Measurements from ENCODE around the gene FAM229A.
"Not testable (repeated sequence)": the region's sequence is repeated elsewhere in the genome, so short reads cannot be mapped to it uniquely, and the experiment has no call there.

Gene FAM229A

DNA sequence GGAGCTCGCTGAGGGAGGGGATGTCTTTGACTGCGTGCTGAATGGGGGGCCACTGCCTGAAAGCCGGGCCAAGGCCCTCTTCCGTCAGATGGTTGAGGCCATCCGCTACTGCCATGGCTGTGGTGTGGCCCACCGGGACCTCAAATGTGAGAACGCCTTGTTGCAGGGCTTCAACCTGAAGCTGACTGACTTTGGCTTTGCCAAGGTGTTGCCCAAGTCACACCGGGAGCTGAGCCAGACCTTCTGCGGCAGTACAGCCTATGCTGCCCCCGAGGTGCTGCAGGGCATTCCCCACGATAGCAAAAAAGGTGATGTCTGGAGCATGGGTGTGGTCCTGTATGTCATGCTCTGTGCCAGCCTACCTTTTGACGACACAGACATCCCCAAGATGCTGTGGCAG is 1.4 kb upstream of the FAM229A start:
- in situ Hi-C loops (cut with HindIII; ENCODE audit: low sequenced_read_pairs) = no loop called here
- DNase-seq (ENCODE audit: low read depth, low spot score) = no peak
- TF ChIP-seq, protein P1, sequence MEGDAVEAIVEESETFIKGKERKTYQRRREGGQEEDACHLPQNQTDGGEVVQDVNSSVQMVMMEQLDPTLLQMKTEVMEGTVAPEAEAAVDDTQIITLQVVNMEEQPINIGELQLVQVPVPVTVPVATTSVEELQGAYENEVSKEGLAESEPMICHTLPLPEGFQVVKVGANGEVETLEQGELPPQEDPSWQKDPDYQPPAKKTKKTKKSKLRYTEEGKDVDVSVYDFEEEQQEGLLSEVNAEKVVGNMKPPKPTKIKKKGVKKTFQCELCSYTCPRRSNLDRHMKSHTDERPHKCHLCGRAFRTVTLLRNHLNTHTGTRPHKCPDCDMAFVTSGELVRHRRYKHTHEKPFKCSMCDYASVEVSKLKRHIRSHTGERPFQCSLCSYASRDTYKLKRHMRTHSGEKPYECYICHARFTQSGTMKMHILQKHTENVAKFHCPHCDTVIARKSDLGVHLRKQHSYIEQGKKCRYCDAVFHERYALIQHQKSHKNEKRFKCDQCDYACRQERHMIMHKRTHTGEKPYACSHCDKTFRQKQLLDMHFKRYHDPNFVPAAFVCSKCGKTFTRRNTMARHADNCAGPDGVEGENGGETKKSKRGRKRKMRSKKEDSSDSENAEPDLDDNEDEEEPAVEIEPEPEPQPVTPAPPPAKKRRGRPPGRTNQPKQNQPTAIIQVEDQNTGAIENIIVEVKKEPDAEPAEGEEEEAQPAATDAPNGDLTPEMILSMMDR (IDR thresholded peaks at IDR 0.05; ENCODE audit: low read depth, low read length) = no peak
- H3K4me3 ChIP-seq (ENCODE audit: low read depth, low read length) = no peak overlapping the region

- DNase-seq (ENCODE audit: low read depth, low spot score) = no peak
- TF ChIP-seq, protein P1 (IDR thresholded peaks at IDR 0.05; ENCODE audit: low read depth, low read length) = peak; percentile 43
- H3K4me3 ChIP-seq (ENCODE audit: low read depth, low read length) = peak overlapping the region; percentile 27
- in situ Hi-C loops (cut with HindIII; ENCODE audit: low sequenced_read_pairs) = no loop called here
These were observed 411 bp downstream of the FAM229A start for GRCh38 chr1:32361674-32362473.

- in situ Hi-C loops (cut with HindIII; ENCODE audit: low sequenced_read_pairs) = no loop called here
- TF ChIP-seq, protein P1 (IDR thresholded peaks at IDR 0.05; ENCODE audit: low read depth, low read length) = no peak
- no peak overlapping the region for H3K4me3 ChIP-seq (ENCODE audit: low read depth, low read length)
- no peak for DNase-seq (ENCODE audit: low read depth, low spot score)
These were observed 994 bp downstream of the FAM229A start for GRCh38 chr1:32361308-32361673.

GRCh38 chr1:32358435-32358834 is 3.9 kb downstream of the FAM229A start:
- TF ChIP-seq, protein P1 (IDR thresholded peaks at IDR 0.05; ENCODE audit: low read depth, low read length) = no peak
- no peak for DNase-seq (ENCODE audit: low read depth, low spot score)
- in situ Hi-C loops (cut with HindIII; ENCODE audit: low sequenced_read_pairs) = no loop called here
- H3K4me3 ChIP-seq (ENCODE audit: low read depth, low read length) = no peak overlapping the region

GRCh38 chr1:32357614-32358013 is 4.7 kb downstream of the FAM229A start:
- H3K4me3 ChIP-seq (ENCODE audit: low read depth, low read length) = no peak overlapping the region
- DNase-seq (ENCODE audit: low read depth, low spot score) = no peak
- TF ChIP-seq, protein P1 (IDR thresholded peaks at IDR 0.05; ENCODE audit: low read depth, low read length) = no peak
- in situ Hi-C loops (cut with HindIII; ENCODE audit: low sequenced_read_pairs) = no loop called here

GRCh38 chr1:32356478-32356877 is 5.8 kb downstream of the FAM229A start:
- in situ Hi-C loops (cut with HindIII; ENCODE audit: low sequenced_read_pairs) = no loop called here
- no peak for DNase-seq (ENCODE audit: low read depth, low spot score)
- H3K4me3 ChIP-seq (ENCODE audit: low read depth, low read length) = no peak overlapping the region
- TF ChIP-seq, protein P1 (IDR thresholded peaks at IDR 0.05; ENCODE audit: low read depth, low read length) = no peak

DNA sequence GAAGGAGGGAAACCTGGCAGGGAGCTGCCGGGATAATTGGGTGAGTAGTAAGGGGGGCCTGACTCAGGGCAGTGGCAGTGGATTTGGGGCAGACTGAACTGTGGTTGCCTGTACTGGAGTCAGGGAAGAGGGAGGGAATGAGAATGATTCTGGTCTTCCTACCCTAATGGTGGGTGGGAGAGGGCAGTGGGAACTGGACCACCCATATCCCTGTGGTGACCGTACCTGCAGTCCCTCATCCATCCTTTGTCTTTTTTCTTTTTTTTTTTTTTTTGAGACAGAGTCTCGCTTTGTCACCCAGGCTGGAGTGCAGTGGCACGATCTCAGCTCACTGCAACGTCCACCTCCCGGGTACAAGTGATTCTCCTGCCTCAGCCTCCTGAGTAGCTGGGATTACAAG is 6.5 kb downstream of the FAM229A start:
- in situ Hi-C loops (cut with HindIII; ENCODE audit: low sequenced_read_pairs); DNase-seq (ENCODE audit: low read depth, low spot score); H3K4me3 ChIP-seq (ENCODE audit: low read depth, low read length): not testable (repeated sequence)
